NCI-H748 (cell line): Measurements from ENCODE around the gene GNG12.
A peak's percentile ranks its signal among the peaks of the same experiment; 100 is the strongest.

Experiments
- DNase-seq: peaks from one replicate; lab custom pipeline; 2025; ENCODE audit not compliant: unreplicated experiment; lab: John Stamatoyannopoulos, UW

The GNG12 gene

GRCh38 chr1:67713057-67713846 lies 120.0 kb downstream of the GNG12 start:
- peak; percentile 97 for DNase-seq

GRCh38 chr1:67711855-67712212 lies 121.4 kb downstream of the GNG12 start:
- DNase-seq, result no peak

GRCh38 chr1:67711158-67711854 lies 122.0 kb downstream of the GNG12 start:
- DNase-seq, result peak; percentile 38

- DNase-seq, result no peak
Measured at GRCh38 chr1:67710417-67710816, 122.8 kb downstream of the GNG12 start.

GRCh38 chr1:67708606-67709005 lies 124.7 kb downstream of the GNG12 start:
- DNase-seq, result no peak

- no peak for DNase-seq
Measured at GRCh38 chr1:67705735-67706453, 127.4 kb downstream of the GNG12 start.

GRCh38 chr1:67704351-67704750 lies 128.9 kb downstream of the GNG12 start:
- DNase-seq, result no peak

- no peak for DNase-seq
Measured at GRCh38 chr1:67701876-67702275, 131.4 kb downstream of the GNG12 start.

- peak; percentile 58 for DNase-seq
Measured at GRCh38 chr1:67700692-67701410, 132.4 kb downstream of the GNG12 start.

- no peak for DNase-seq
Measured at GRCh38 chr1:67700220-67700619, 133.0 kb downstream of the GNG12 start.

GRCh38 chr1:67696708-67697107 lies 136.6 kb downstream of the GNG12 start:
- no peak for DNase-seq

GRCh38 chr1:67695963-67696362 lies 137.3 kb downstream of the GNG12 start:
- no peak for DNase-seq

- no peak for DNase-seq
Measured at GRCh38 chr1:67691712-67692111, 141.6 kb downstream of the GNG12 start.

GRCh38 chr1:67690411-67690810 lies 142.9 kb downstream of the GNG12 start:
- DNase-seq, result no peak

- no peak for DNase-seq
Measured at GRCh38 chr1:67690018-67690363, 143.3 kb downstream of the GNG12 start.

GRCh38 chr1:67689267-67690017 lies 143.8 kb downstream of the GNG12 start:
- DNase-seq, result no peak

- DNase-seq, result no peak
Measured at GRCh38 chr1:67688526-67689219, 144.6 kb downstream of the GNG12 start.

GRCh38 chr1:67687649-67688048 lies 145.6 kb downstream of the GNG12 start:
- no peak for DNase-seq

- no peak for DNase-seq
Measured at GRCh38 chr1:67687198-67687545, 146.1 kb downstream of the GNG12 start.
